ENCODE measurements around the gene CHCHD3. TPM values are rescaled to one million over a fixed set of nuclear protein-coding genes. Genes with fewer than 3 reads are reported as not detected.
"Not testable (repeated sequence)": the region's sequence is repeated elsewhere in the genome, so short reads cannot be mapped to it uniquely, and the experiment has no call there.

CHCHD3 gene
- total RNA-seq, 1 donor from 2014 or later: 50.6 TPM

DNA sequence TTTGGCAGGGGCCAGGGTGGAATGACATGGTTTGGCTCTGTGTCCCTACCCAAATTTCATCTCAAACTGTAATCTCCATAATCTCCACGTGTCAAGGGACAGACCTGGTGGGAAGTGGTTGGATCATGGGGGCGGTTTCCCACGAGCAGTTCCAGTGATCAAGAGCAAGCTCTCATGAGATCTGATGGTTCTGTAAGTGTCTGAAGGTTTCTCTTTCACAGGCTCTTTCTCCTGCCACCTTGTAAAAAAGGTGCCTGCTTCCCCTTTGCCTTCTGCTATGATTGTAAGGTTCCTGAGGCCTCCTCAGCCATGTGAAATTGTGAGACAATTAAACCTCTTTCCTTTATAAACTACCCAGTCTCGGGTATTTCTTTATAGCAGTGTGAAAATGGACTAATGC lies 188.3 kb downstream of the CHCHD3 start:
- no peaks in the 10 kb centered on the region for H3K27me3 ChIP-seq
- no peak for DNase-seq (ENCODE audit: extremely low spot score in 2 of 2)
- H3K36me3 ChIP-seq: no peaks in the 10 kb centered on the region
- H3K9me3 ChIP-seq: no peaks in the 10 kb centered on the region
- H3K4me3 ChIP-seq: no peak overlapping the region
- intact Hi-C loops (cut with DNase I): no loop called here
- no peak for TF ChIP-seq POLR2AphosphoS5 (IDR thresholded peaks at IDR 0.05; ENCODE audit: insufficient read depth in 1 of 2, low read depth in 1 of 2)
- no peak for TF ChIP-seq POLR2A (IDR thresholded peaks at IDR 0.05)
- TF ChIP-seq, protein P1, sequence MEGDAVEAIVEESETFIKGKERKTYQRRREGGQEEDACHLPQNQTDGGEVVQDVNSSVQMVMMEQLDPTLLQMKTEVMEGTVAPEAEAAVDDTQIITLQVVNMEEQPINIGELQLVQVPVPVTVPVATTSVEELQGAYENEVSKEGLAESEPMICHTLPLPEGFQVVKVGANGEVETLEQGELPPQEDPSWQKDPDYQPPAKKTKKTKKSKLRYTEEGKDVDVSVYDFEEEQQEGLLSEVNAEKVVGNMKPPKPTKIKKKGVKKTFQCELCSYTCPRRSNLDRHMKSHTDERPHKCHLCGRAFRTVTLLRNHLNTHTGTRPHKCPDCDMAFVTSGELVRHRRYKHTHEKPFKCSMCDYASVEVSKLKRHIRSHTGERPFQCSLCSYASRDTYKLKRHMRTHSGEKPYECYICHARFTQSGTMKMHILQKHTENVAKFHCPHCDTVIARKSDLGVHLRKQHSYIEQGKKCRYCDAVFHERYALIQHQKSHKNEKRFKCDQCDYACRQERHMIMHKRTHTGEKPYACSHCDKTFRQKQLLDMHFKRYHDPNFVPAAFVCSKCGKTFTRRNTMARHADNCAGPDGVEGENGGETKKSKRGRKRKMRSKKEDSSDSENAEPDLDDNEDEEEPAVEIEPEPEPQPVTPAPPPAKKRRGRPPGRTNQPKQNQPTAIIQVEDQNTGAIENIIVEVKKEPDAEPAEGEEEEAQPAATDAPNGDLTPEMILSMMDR (IDR thresholded peaks at IDR 0.05): no peak
- no peak overlapping the region for H3K27ac ChIP-seq
- no peaks in the 10 kb centered on the region for H3K4me1 ChIP-seq

DNA sequence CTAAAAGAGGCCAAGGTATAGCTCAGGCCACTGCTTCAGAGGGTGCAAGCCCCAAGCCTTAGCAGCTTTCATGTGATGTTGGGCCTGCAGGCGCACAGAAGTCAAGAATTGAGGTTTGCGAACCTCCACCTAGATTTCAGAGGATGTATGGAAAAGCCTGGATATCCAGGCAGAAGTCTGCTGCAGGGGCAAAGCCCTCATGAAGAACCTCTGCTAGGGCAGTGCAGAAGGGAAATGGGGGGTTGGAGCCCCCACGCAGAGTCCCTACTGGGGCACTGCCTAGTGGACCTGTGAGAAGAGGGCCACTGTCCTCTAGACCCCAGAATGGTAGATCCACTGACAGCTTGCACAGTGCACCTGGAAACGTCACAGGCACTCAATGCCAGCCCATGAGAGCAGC lies 189.1 kb downstream of the CHCHD3 start:
- H3K9me3 ChIP-seq; H3K4me3 ChIP-seq; H3K36me3 ChIP-seq; DNase-seq (ENCODE audit: extremely low spot score in 2 of 2); H3K27me3 ChIP-seq; H3K4me1 ChIP-seq; H3K27ac ChIP-seq; intact Hi-C loops (cut with DNase I): not testable (repeated sequence)

DNA sequence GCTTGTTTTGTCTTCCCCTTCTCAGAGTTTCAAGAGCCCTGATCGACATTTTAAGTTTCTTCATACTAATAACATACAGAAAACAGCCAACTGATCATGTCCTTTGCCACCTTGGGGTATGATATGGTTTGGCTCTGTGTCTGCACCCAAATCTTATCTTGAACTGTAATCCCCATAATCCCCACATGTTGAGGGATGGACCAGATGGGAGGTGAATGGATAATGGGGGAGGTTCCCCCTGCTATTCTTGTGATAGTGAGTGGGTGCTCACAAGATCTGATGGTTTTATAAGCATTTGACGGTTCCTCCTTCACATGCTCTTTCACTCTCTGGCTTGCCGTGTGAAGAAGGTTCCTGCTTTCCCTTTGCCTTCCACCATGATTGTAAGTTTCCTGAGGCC lies 190.3 kb downstream of the CHCHD3 start:
- Histone ChIP-seq H3K27me3 (no peaks in the 10 kb centered on the region), H3K27ac (no peak overlapping the region), H3K36me3 (no peaks in the 10 kb centered on the region), H3K9me3 (no peaks in the 10 kb centered on the region), H3K4me1 (no peaks in the 10 kb centered on the region), H3K4me3 (no peak overlapping the region)
- no peak for DNase-seq (ENCODE audit: extremely low spot score in 2 of 2)
- TF ChIP-seq POLR2AphosphoS5 (IDR thresholded peaks at IDR 0.05; ENCODE audit: insufficient read depth in 1 of 2, low read depth in 1 of 2): no peak
- TF ChIP-seq POLR2A (IDR thresholded peaks at IDR 0.05): no peak
- TF ChIP-seq, protein P1 (IDR thresholded peaks at IDR 0.05): no peak
- intact Hi-C loops (cut with DNase I): no loop called here

DNA sequence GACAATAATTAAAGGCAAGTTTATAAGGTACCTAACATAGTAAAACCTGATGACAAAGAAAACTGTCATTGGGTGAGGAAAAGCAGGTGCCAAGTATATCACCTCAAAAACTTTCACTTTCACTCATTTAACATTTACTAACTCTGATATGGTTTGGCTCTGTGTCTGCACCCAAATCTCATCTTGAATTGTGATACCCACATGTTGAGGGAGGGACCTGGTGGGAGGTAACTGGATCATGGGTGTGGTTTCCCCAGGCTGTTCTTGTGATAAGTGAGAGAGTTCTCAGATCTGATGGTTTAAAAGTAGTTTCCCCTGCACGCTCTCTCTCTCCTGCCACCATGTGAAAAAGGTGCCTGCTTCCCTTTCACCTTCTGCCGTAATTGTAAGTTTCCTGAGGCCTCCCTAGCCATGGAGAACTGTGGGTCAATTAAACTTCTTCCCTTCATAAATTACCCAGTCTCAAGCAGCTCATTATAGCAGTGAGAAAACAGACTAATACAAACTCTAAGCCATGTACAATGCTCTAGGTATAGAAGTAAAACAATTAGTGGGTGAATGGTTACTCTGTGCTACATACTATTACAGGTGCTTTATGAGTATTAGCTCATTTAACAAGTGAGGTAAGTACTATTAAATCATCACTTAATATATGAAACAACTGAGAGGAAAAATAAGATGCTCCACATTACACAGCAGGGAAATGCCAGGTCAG lies 199.0 kb downstream of the CHCHD3 start:
- no peaks in the 10 kb centered on the region for H3K27me3 ChIP-seq
- no peak overlapping the region for H3K27ac ChIP-seq
- TF ChIP-seq POLR2A (IDR thresholded peaks at IDR 0.05) (no peak), POLR2AphosphoS5 (IDR thresholded peaks at IDR 0.05; ENCODE audit: insufficient read depth in 1 of 2, low read depth in 1 of 2) (no peak)
- TF ChIP-seq, protein P1 (IDR thresholded peaks at IDR 0.05): no peak
- no peak for DNase-seq (ENCODE audit: extremely low spot score in 2 of 2)
- no peak overlapping the region for H3K4me3 ChIP-seq
- no peaks in the 10 kb centered on the region for H3K4me1 ChIP-seq
- intact Hi-C loops (cut with DNase I): no loop called here
- H3K9me3 ChIP-seq: no peaks in the 10 kb centered on the region
- no peaks in the 10 kb centered on the region for H3K36me3 ChIP-seq

DNA sequence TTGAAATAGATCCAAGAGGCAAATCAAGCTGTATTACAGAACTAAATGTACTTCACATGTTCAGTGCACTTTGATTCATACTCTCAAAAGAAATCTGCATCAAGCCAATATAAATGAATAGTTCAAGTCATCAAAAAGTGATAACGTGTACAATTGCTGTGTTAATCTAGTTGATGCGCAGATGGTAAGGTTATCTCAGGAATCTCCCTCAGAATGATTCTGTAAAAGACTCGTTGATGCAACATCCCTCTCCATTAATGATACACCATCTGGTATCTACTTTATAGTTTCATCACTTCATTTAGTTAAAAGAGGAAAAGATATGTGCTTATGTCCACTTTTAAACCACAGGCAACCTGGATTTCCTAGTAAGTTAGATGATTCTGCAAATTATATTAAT lies 200.6 kb downstream of the CHCHD3 start:
- TF ChIP-seq POLR2A (IDR thresholded peaks at IDR 0.05) (no peak), POLR2AphosphoS5 (IDR thresholded peaks at IDR 0.05; ENCODE audit: insufficient read depth in 1 of 2, low read depth in 1 of 2) (no peak)
- TF ChIP-seq, protein P1 (IDR thresholded peaks at IDR 0.05): no peak
- H3K27ac ChIP-seq: no peak overlapping the region
- H3K4me3 ChIP-seq: no peak overlapping the region
- intact Hi-C loops (cut with DNase I): no loop called here
- H3K4me1 ChIP-seq: no peaks in the 10 kb centered on the region
- H3K9me3 ChIP-seq: no peaks in the 10 kb centered on the region
- no peak for DNase-seq (ENCODE audit: extremely low spot score in 2 of 2)
- H3K27me3 ChIP-seq: no peaks in the 10 kb centered on the region
- H3K36me3 ChIP-seq: no peaks in the 10 kb centered on the region

Data from vagina (tissue), 2 donors.